ENCODE measurements around the gene GNA12.

DNA sequence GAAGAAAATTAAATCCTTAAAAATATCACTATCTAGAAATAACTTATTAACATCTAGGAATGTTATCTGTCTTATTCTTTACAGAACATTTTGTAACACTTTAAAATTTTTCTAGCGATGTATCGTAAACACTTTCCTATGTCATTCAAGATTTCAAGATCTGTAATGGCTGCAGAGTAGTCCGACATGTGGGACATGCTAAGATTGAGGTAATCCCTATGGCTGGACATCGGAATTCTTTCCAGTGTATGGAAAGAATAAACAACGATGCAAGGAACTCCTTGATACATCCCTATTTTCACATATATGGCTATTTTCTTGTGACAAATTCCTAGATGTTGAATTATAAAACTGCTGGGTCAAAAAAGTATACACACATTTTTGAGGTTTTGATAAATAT lies 37.5 kb downstream of the GNA12 start:
- TF ChIP-seq, protein P1, sequence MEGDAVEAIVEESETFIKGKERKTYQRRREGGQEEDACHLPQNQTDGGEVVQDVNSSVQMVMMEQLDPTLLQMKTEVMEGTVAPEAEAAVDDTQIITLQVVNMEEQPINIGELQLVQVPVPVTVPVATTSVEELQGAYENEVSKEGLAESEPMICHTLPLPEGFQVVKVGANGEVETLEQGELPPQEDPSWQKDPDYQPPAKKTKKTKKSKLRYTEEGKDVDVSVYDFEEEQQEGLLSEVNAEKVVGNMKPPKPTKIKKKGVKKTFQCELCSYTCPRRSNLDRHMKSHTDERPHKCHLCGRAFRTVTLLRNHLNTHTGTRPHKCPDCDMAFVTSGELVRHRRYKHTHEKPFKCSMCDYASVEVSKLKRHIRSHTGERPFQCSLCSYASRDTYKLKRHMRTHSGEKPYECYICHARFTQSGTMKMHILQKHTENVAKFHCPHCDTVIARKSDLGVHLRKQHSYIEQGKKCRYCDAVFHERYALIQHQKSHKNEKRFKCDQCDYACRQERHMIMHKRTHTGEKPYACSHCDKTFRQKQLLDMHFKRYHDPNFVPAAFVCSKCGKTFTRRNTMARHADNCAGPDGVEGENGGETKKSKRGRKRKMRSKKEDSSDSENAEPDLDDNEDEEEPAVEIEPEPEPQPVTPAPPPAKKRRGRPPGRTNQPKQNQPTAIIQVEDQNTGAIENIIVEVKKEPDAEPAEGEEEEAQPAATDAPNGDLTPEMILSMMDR (IDR thresholded peaks at IDR 0.05): no peak
- no peak for TF ChIP-seq POLR2A (IDR thresholded peaks at IDR 0.05)
- TF ChIP-seq EP300 (IDR thresholded peaks at IDR 0.05): no peak

Measured in stomach (tissue), 4 donors.